ENCODE data around the gene KCNQ5. TPM values are rescaled to one million over a fixed set of nuclear protein-coding genes. Genes with fewer than 3 reads are reported as not detected.
"Not testable (repeated sequence)": the region's sequence is repeated elsewhere in the genome, so short reads cannot be mapped to it uniquely, and the experiment has no call there.

KCNQ5 gene
- total RNA-seq, 1 experiment from 2014 or later: not detected

- TF ChIP-seq FOSL1 (IDR thresholded peaks at IDR 0.05; ENCODE audit: low read depth) (no peak), RAD21 (IDR thresholded peaks at IDR 0.05; ENCODE audit: low read depth) (no peak), CEBPB (IDR thresholded peaks at IDR 0.05; ENCODE audit: low read depth) (no peak)
- H3K9ac ChIP-seq (ENCODE audit: low read length): no peak overlapping the region
- BruUV-seq (replicated peaks): no TSS peak
- no peak overlapping the region for H3K4me3 ChIP-seq (replicated peaks in 1 of 2; ENCODE audit: low read depth in 1 of 2, low read length in 2 of 2)
- intact Hi-C loops (cut with micrococcal nuclease): loop anchor here (5.0 kb wide), 2 partner anchors 145 to 1650 kb away; no protein-coding TSS in a partner anchor
- no peaks in the 10 kb centered on the region for H3K79me2 ChIP-seq (ENCODE audit: insufficient read depth, low read length)
- ATAC-seq: no peak
- RAD21 ChIA-PET (ENCODE audit: low non-redundant PET in 1 of 2, low total read pairs in 2 of 2, uncharacterized antibody in 2 of 2, unreplicated experiment in 2 of 2): no interaction called here
- POLR2A ChIA-PET: no interaction called here
- CTCF ChIA-PET: no interaction called here
- H3K27me3 ChIP-seq (ENCODE audit: insufficient read depth, low read length): peaks cover 71% of the 10 kb centered on the region
- H4K20me1 ChIP-seq (ENCODE audit: insufficient read depth): no peaks in the 10 kb centered on the region
- no peak for DNase-seq (ENCODE audit: low read depth, low spot score)
- H3K4me1 ChIP-seq (ENCODE audit: control insufficient read depth in 1 of 2, insufficient read depth in 2 of 2, low read length in 2 of 2): no peaks in the 10 kb centered on the region
- no peak overlapping the region for H3K27ac ChIP-seq (ENCODE audit: low read depth, low read length)
- no peaks in the 10 kb centered on the region for H3K9me3 ChIP-seq (ENCODE audit: control insufficient read depth in 1 of 2, insufficient read depth in 1 of 2, low read depth in 1 of 2, low read length in 2 of 2)
- H2AFZ ChIP-seq (ENCODE audit: low read depth, low read length, poor library complexity, severe bottlenecking): no peak overlapping the region
- no peak overlapping the region for H3K4me2 ChIP-seq (ENCODE audit: low read length)
- no peaks in the 10 kb centered on the region for H3K36me3 ChIP-seq (ENCODE audit: control insufficient read depth in 1 of 2, insufficient read depth in 2 of 2, low read length in 2 of 2)
- H3K9me2 ChIP-seq (ENCODE audit: insufficient read depth): no peaks in the 10 kb centered on the region
Observed at GRCh38 chr6:73182021-73182607, 560.2 kb downstream of the KCNQ5 start.

DNA sequence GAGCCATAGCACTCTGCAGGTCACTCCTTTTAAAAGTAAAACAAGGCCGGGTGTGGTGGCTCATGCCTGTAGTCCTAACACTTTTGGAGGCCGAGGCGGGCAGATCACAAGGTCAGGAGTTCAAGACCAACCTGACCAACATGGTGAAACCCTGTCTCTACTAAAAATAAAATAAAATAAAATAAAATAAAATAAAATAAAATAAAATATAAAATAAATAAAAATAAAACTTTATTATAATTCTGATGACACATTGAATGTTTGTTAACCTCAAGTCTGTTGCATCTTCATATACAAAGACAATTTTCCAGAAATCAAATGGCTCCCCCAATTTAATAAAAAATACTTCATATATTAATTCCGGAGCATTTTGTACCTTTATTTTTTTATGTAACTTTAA, 571.4 kb downstream of the KCNQ5 start:
- H3K9me2 ChIP-seq (ENCODE audit: insufficient read depth); H3K4me1 ChIP-seq (ENCODE audit: control insufficient read depth in 1 of 2, insufficient read depth in 2 of 2, low read length in 2 of 2); H3K27me3 ChIP-seq (ENCODE audit: insufficient read depth, low read length); BruUV-seq (replicated peaks); H3K36me3 ChIP-seq (ENCODE audit: control insufficient read depth in 1 of 2, insufficient read depth in 2 of 2, low read length in 2 of 2); H3K9me3 ChIP-seq (ENCODE audit: control insufficient read depth in 1 of 2, insufficient read depth in 1 of 2, low read depth in 1 of 2, low read length in 2 of 2); H3K4me3 ChIP-seq (replicated peaks in 1 of 2; ENCODE audit: low read depth in 1 of 2, low read length in 2 of 2); H3K27ac ChIP-seq (ENCODE audit: low read depth, low read length); ATAC-seq; H2AFZ ChIP-seq (ENCODE audit: low read depth, low read length, poor library complexity, severe bottlenecking); DNase-seq (ENCODE audit: low read depth, low spot score); H3K79me2 ChIP-seq (ENCODE audit: insufficient read depth, low read length); H3K4me2 ChIP-seq (ENCODE audit: low read length); H4K20me1 ChIP-seq (ENCODE audit: insufficient read depth); intact Hi-C loops (cut with micrococcal nuclease); CTCF ChIA-PET; POLR2A ChIA-PET; RAD21 ChIA-PET (ENCODE audit: low non-redundant PET in 1 of 2, low total read pairs in 2 of 2, uncharacterized antibody in 2 of 2, unreplicated experiment in 2 of 2); H3K9ac ChIP-seq (ENCODE audit: low read length): not testable (repeated sequence)

- H3K4me2 ChIP-seq (ENCODE audit: low read length): no peak overlapping the region
- no peaks in the 10 kb centered on the region for H3K36me3 ChIP-seq (ENCODE audit: control insufficient read depth in 1 of 2, insufficient read depth in 2 of 2, low read length in 2 of 2)
- BruUV-seq (replicated peaks): no TSS peak
- no peaks in the 10 kb centered on the region for H3K27me3 ChIP-seq (ENCODE audit: insufficient read depth, low read length)
- no peaks in the 10 kb centered on the region for H3K4me1 ChIP-seq (ENCODE audit: control insufficient read depth in 1 of 2, insufficient read depth in 2 of 2, low read length in 2 of 2)
- no peaks in the 10 kb centered on the region for H3K9me2 ChIP-seq (ENCODE audit: insufficient read depth)
- no peak overlapping the region for H3K27ac ChIP-seq (ENCODE audit: low read depth, low read length)
- no peak overlapping the region for H3K4me3 ChIP-seq (replicated peaks in 1 of 2; ENCODE audit: low read depth in 1 of 2, low read length in 2 of 2)
- H4K20me1 ChIP-seq (ENCODE audit: insufficient read depth): no peaks in the 10 kb centered on the region
- H3K9ac ChIP-seq (ENCODE audit: low read length): no peak overlapping the region
- no peak for ATAC-seq
- intact Hi-C loops (cut with micrococcal nuclease): no loop called here
- H2AFZ ChIP-seq (ENCODE audit: low read depth, low read length, poor library complexity, severe bottlenecking): no peak overlapping the region
- RAD21 ChIA-PET (ENCODE audit: low non-redundant PET in 1 of 2, low total read pairs in 2 of 2, uncharacterized antibody in 2 of 2, unreplicated experiment in 2 of 2): no interaction called here
- POLR2A ChIA-PET: no interaction called here
- DNase-seq (ENCODE audit: low read depth, low spot score): no peak
- no peaks in the 10 kb centered on the region for H3K79me2 ChIP-seq (ENCODE audit: insufficient read depth, low read length)
- CTCF ChIA-PET: no interaction called here
- no peaks in the 10 kb centered on the region for H3K9me3 ChIP-seq (ENCODE audit: control insufficient read depth in 1 of 2, insufficient read depth in 1 of 2, low read depth in 1 of 2, low read length in 2 of 2)
- TF ChIP-seq ZNF274 (IDR thresholded peaks at IDR 0.05; ENCODE audit: low read depth, low read length) (no peak), CBX3 (IDR thresholded peaks at IDR 0.05; ENCODE audit: low read depth) (no peak), JUND (IDR thresholded peaks at IDR 0.05) (no peak), CEBPB (IDR thresholded peaks at IDR 0.05; ENCODE audit: low read depth) (no peak), SRF (IDR thresholded peaks at IDR 0.05; ENCODE audit: low read depth) (no peak), EGR1 (IDR thresholded peaks at IDR 0.05; ENCODE audit: low read depth) (no peak), EZH2phosphoT487 (IDR thresholded peaks at IDR 0.05; ENCODE audit: borderline replicate concordance) (no peak), ZFX (IDR thresholded peaks at IDR 0.05) (no peak), MAX (IDR thresholded peaks at IDR 0.05) (no peak), SP1 (IDR thresholded peaks at IDR 0.05; ENCODE audit: low read depth) (no peak), SIN3A (IDR thresholded peaks at IDR 0.05; ENCODE audit: low read depth) (no peak)
- TF ChIP-seq, protein P1, sequence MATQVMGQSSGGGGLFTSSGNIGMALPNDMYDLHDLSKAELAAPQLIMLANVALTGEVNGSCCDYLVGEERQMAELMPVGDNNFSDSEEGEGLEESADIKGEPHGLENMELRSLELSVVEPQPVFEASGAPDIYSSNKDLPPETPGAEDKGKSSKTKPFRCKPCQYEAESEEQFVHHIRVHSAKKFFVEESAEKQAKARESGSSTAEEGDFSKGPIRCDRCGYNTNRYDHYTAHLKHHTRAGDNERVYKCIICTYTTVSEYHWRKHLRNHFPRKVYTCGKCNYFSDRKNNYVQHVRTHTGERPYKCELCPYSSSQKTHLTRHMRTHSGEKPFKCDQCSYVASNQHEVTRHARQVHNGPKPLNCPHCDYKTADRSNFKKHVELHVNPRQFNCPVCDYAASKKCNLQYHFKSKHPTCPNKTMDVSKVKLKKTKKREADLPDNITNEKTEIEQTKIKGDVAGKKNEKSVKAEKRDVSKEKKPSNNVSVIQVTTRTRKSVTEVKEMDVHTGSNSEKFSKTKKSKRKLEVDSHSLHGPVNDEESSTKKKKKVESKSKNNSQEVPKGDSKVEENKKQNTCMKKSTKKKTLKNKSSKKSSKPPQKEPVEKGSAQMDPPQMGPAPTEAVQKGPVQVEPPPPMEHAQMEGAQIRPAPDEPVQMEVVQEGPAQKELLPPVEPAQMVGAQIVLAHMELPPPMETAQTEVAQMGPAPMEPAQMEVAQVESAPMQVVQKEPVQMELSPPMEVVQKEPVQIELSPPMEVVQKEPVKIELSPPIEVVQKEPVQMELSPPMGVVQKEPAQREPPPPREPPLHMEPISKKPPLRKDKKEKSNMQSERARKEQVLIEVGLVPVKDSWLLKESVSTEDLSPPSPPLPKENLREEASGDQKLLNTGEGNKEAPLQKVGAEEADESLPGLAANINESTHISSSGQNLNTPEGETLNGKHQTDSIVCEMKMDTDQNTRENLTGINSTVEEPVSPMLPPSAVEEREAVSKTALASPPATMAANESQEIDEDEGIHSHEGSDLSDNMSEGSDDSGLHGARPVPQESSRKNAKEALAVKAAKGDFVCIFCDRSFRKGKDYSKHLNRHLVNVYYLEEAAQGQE (IDR thresholded peaks at IDR 0.05; ENCODE audit: low read depth): no peak
Observed at GRCh38 chr6:73194744-73195143, 572.9 kb downstream of the KCNQ5 start.

Measured in HCT116 (cell line).